Calu3 (cell line): ENCODE results near the gene EGFL7. TPM values are rescaled to one million over a fixed set of nuclear protein-coding genes. Genes with fewer than 3 reads are reported as not detected.
"Not testable (repeated sequence)": the region's sequence is repeated elsewhere in the genome, so short reads cannot be mapped to it uniquely, and the experiment has no call there.

Source experiments
- BruUV-seq: library from RNA; stranded (reverse); fragments of 400-500 nt; replicated peaks from 2 replicates; lab custom pipeline; 2021; lab: Mats Ljungman, UMichigan
- CTCF ChIA-PET: fragments of 300-600 bp; sonication (Branson Sonifier 250); formaldehyde crosslinking; loops from one replicate; lab custom pipeline; 2022; ENCODE audit warnings: antibody characterized with exemption; lab: Charles Lee
- DNase-seq: peaks from one replicate; pipeline ENCODE4 v3.0.0; 2022
- H3K27ac Mint-ChIP-seq: one replicate; pipeline ENCODE4 v1.8.0; 2022; ENCODE audit warnings: mixed read lengths; ENCODE audit not compliant: unreplicated experiment
- H3K27me3 Mint-ChIP-seq: one replicate; pipeline ENCODE4 v1.8.0; 2022; ENCODE audit warnings: mixed read lengths; ENCODE audit not compliant: unreplicated experiment
- H3K36me3 Mint-ChIP-seq: one replicate; pipeline ENCODE4 v1.8.0; 2022; ENCODE audit warnings: mild to moderate bottlenecking, moderate library complexity, mixed read lengths; ENCODE audit not compliant: insufficient read depth, unreplicated experiment
- H3K4me1 Mint-ChIP-seq: one replicate; pipeline ENCODE4 v1.8.0; 2022; ENCODE audit warnings: mild to moderate bottlenecking, low read depth, mixed read lengths; ENCODE audit not compliant: unreplicated experiment
- H3K4me3 Mint-ChIP-seq: one replicate; pipeline ENCODE4 v1.8.0; 2022; ENCODE audit warnings: mild to moderate bottlenecking, low read depth, moderate library complexity, mixed read lengths; ENCODE audit not compliant: unreplicated experiment
- H3K9me3 Mint-ChIP-seq: one replicate; pipeline ENCODE4 v1.8.0; 2022; ENCODE audit warnings: low read depth, mixed read lengths; ENCODE audit not compliant: unreplicated experiment
- CTCF ChIP-seq: fragments of 200-600 bp; IDR thresholded peaks from one replicate; pipeline ENCODE4 v1.8.0; 2022; ENCODE audit warnings: antibody characterized with exemption; ENCODE audit not compliant: unreplicated experiment
- intact Hi-C: fragments of 100-400 bp; cut with micrococcal nuclease; formaldehyde crosslinking; loops from one replicate; pipeline ENCODE4 v1.10.0; 2022; ENCODE audit not compliant: unreplicated experiment
- total RNA-seq: library from RNA; stranded (reverse); gene quantifications from 2 replicates; pipeline ENCODE4 v1.2.3, GENCODE V29; 2022

Gene EGFL7
- total RNA-seq, 1 experiment from 2014 or later = 1.3 TPM

GRCh38 chr9:136703276-136703860 lies 40.7 kb downstream of the EGFL7 start:
- no peak for DNase-seq
- CTCF ChIA-PET = no interaction called here
- Mint-ChIP-seq H3K9me3 (no peaks in the 10 kb centered on the region), H3K27me3 (peaks cover 9% of the 10 kb centered on the region), H3K36me3 (peaks cover 7% of the 10 kb centered on the region), H3K4me1 (no peaks in the 10 kb centered on the region), H3K27ac (no peak overlapping the region), H3K4me3 (no peak overlapping the region)
- no TSS peak for BruUV-seq
- intact Hi-C loops = no loop called here
- TF ChIP-seq CTCF = no peak

- BruUV-seq, H3K27ac Mint-ChIP-seq, H3K27me3 Mint-ChIP-seq, intact Hi-C loops, DNase-seq, H3K4me3 Mint-ChIP-seq, H3K36me3 Mint-ChIP-seq, H3K9me3 Mint-ChIP-seq, H3K4me1 Mint-ChIP-seq: not testable (repeated sequence)
- CTCF ChIA-PET = interaction anchor here (0.6 kb wide), 1 partner anchor 844 kb away, joined by 6 read pairs; no protein-coding TSS in a partner anchor
These were observed 42.0 kb downstream of the EGFL7 start for GRCh38 chr9:136704741-136705140.

GRCh38 chr9:136705564-136705963 lies 42.8 kb downstream of the EGFL7 start:
- no peak for TF ChIP-seq CTCF
- no TSS peak for BruUV-seq
- CTCF ChIA-PET = no interaction called here

GRCh38 chr9:136707011-136707410 lies 44.3 kb downstream of the EGFL7 start:
- H3K4me3 Mint-ChIP-seq = no peak overlapping the region
- TF ChIP-seq CTCF = no peak
- BruUV-seq = no TSS peak
- no peaks in the 10 kb centered on the region for H3K4me1 Mint-ChIP-seq
- no peak overlapping the region for H3K27ac Mint-ChIP-seq
- CTCF ChIA-PET = no interaction called here
- peaks cover 9% of the 10 kb centered on the region for H3K27me3 Mint-ChIP-seq
- intact Hi-C loops = no loop called here
- DNase-seq = no peak
- H3K36me3 Mint-ChIP-seq = peaks cover 7% of the 10 kb centered on the region
- H3K9me3 Mint-ChIP-seq = no peaks in the 10 kb centered on the region

More at GRCh38 chr9:136705564-136705963, 42.8 kb downstream of the EGFL7 start:
- no peak for DNase-seq
- Mint-ChIP-seq H3K4me3 (no peak overlapping the region), H3K36me3 (peaks cover 7% of the 10 kb centered on the region), H3K9me3 (no peaks in the 10 kb centered on the region), H3K4me1 (no peaks in the 10 kb centered on the region), H3K27me3 (peaks cover 9% of the 10 kb centered on the region), H3K27ac (no peak overlapping the region)
- intact Hi-C loops = no loop called here

GRCh38 chr9:136707849-136708517 lies 45.3 kb downstream of the EGFL7 start:
- H3K27ac Mint-ChIP-seq = no peak overlapping the region
- CTCF ChIA-PET = no interaction called here
- H3K27me3 Mint-ChIP-seq = peaks cover 9% of the 10 kb centered on the region
- H3K4me1 Mint-ChIP-seq = no peaks in the 10 kb centered on the region
- intact Hi-C loops = no loop called here
- DNase-seq = no peak
- H3K4me3 Mint-ChIP-seq = no peak overlapping the region
- no peak for TF ChIP-seq CTCF
- peaks cover 1% of the 10 kb centered on the region for H3K36me3 Mint-ChIP-seq
- H3K9me3 Mint-ChIP-seq = no peaks in the 10 kb centered on the region
- no TSS peak for BruUV-seq
